ENCODE results near the gene ZNF780A.
A peak's percentile ranks its signal among the peaks of the same experiment; 100 is the strongest.
"Not testable (repeated sequence)": the region's sequence is repeated elsewhere in the genome, so short reads cannot be mapped to it uniquely, and the experiment has no call there.

Gene ZNF780A

GRCh38 chr19:40084948-40085347, 5.8 kb downstream of the ZNF780A start:
- DNase-seq (ENCODE audit: low spot score) = no peak

GRCh38 chr19:40081411-40081810, 9.3 kb downstream of the ZNF780A start:
- no peak for DNase-seq (ENCODE audit: low spot score)

GRCh38 chr19:40080289-40080688, 10.5 kb downstream of the ZNF780A start:
- DNase-seq (ENCODE audit: low spot score) = no peak

- no peak for DNase-seq (ENCODE audit: low spot score)
These were observed 12.4 kb downstream of the ZNF780A start for GRCh38 chr19:40078377-40078776.

GRCh38 chr19:40070058-40070457, 20.7 kb downstream of the ZNF780A start:
- no peak for DNase-seq (ENCODE audit: low spot score)

GRCh38 chr19:40059624-40060023, 31.1 kb downstream of the ZNF780A start:
- DNase-seq (ENCODE audit: low spot score) = no peak

- DNase-seq (ENCODE audit: low spot score) = no peak
These were observed 33.6 kb downstream of the ZNF780A start for GRCh38 chr19:40057166-40057565.

GRCh38 chr19:40056505-40056904, 34.2 kb downstream of the ZNF780A start:
- DNase-seq (ENCODE audit: low spot score) = no peak

GRCh38 chr19:40055832-40056504, 34.8 kb downstream of the ZNF780A start, which contains the start of gene ZNF780B:
TSS of gene ZNF780B (minus strand) at chr19:40056231. CDS start at chr19:40050332, 5,899 bp downstream.
- DNase-seq (ENCODE audit: low spot score) = peak; percentile 80

GRCh38 chr19:40055049-40055448, 35.7 kb downstream of the ZNF780A start:
- DNase-seq (ENCODE audit: low spot score) = no peak

GRCh38 chr19:40054632-40055031, 36.1 kb downstream of the ZNF780A start:
- DNase-seq (ENCODE audit: low spot score) = no peak

- DNase-seq (ENCODE audit: low spot score) = no peak
These were observed 37.3 kb downstream of the ZNF780A start for GRCh38 chr19:40053491-40053890.

GRCh38 chr19:40041718-40042117, 49.0 kb downstream of the ZNF780A start:
- not testable (repeated sequence) for DNase-seq (ENCODE audit: low spot score)

GRCh38 chr19:40038047-40038446, 52.7 kb downstream of the ZNF780A start:
- DNase-seq (ENCODE audit: low spot score) = not testable (repeated sequence)

GRCh38 chr19:40035996-40036395, 54.7 kb downstream of the ZNF780A start:
- DNase-seq (ENCODE audit: low spot score) = peak; percentile 33

- DNase-seq (ENCODE audit: low spot score) = no peak
These were observed 56.7 kb downstream of the ZNF780A start for GRCh38 chr19:40033989-40034560.

- DNase-seq (ENCODE audit: low spot score) = no peak
These were observed 64.2 kb downstream of the ZNF780A start for GRCh38 chr19:40026597-40026970.

- no peak for DNase-seq (ENCODE audit: low spot score)
These were observed 64.7 kb downstream of the ZNF780A start for GRCh38 chr19:40025938-40026596.

GRCh38 chr19:40023969-40024368, 66.8 kb downstream of the ZNF780A start:
- no peak for DNase-seq (ENCODE audit: low spot score)
